Esophagus muscularis mucosa (tissue), 4 donors: Measurements from ENCODE around the gene RSL24D1. TPM values are rescaled to one million over a fixed set of nuclear protein-coding genes. Genes with fewer than 3 reads are reported as not detected.

Experiments
- DNase-seq: peaks from one replicate; pipeline ENCODE4 v3.0.0-alpha.2; 2017; ENCODE audit errors: extremely low spot score
- H3K27ac ChIP-seq, 4 donors: fragments of 200-600 bp; sonication (generic); replicated peaks in 1 of 4; 1 replicate in 3 of 4; 2 replicates in 1 of 4; pipeline ENCODE4 v1.5.1; 2016 to 2019; ENCODE audit warnings: mild to moderate bottlenecking in 1 of 4
- H3K27me3 ChIP-seq, 4 donors: fragments of 200-600 bp; sonication (generic); one replicate each; pipeline versions ENCODE4 v1.5.1 to v1.6.0; 2016 to 2019
- H3K36me3 ChIP-seq, 4 donors: fragments of 200-600 bp; sonication (generic); one replicate each; pipeline ENCODE4 v1.5.1; 2016 to 2019
- H3K4me1 ChIP-seq, 4 donors: fragments of 200-600 bp; sonication (generic); one replicate each; pipeline ENCODE4 v1.5.1; 2016 to 2019
- H3K4me3 ChIP-seq, 4 donors: fragments of 200-600 bp; sonication (generic); 1 replicate in 2 of 4; 2 replicates in 2 of 4; pipeline ENCODE4 v1.5.1; 2016 to 2019; ENCODE audit warnings: mild to moderate bottlenecking in 4 of 4, moderate library complexity in 1 of 4
- H3K9me3 ChIP-seq, 4 donors: fragments of 200-600 bp; sonication (generic); 1 replicate in 3 of 4; 2 replicates in 1 of 4; pipeline ENCODE4 v1.5.1; 2016 to 2019
- EP300 ChIP-seq: sonication (generic); formaldehyde crosslinking; IDR thresholded peaks from one replicate; pipeline ENCODE4 v1.6.1; 2017; ENCODE audit warnings: antibody characterized with exemption
- POLR2A ChIP-seq: fragments of 450-650 bp; IDR thresholded peaks from one replicate; pipeline ENCODE4 v1.6.1; 2017; ENCODE audit warnings: antibody characterized with exemption, moderate library complexity, mild to moderate bottlenecking, low read depth
- POLR2AphosphoS5 ChIP-seq, 2 donors: sonication (generic); formaldehyde crosslinking; IDR thresholded peaks; one replicate each; pipeline ENCODE4 v1.6.1; 2017; ENCODE audit warnings: antibody characterized with exemption in 2 of 2
- WGBS: methylation state at CpG from one replicate; pipeline ENCODE4 v1.1.5; 2018; 5-methylcytosine and 5-hydroxymethylcytosine counted together
- intact Hi-C: fragments of 100-400 bp; cut with DNase I; formaldehyde crosslinking; loops from one replicate; pipeline ENCODE4 v1.15.1; 2023
- total RNA-seq, 4 donors: library from RNA; depleted of rRNA; stranded (reverse); fragments of >200 nt; gene quantifications; one replicate each; pipeline versions ENCODE4 v1.1.0 to v1.2.1, GENCODE V29; 2016
- TF ChIP-seq, protein P1 (sequence below), 3 experiments: fragments of 200-600 bp in 2 of 3; fragments of 450-650 bp in 1 of 3; sonication (generic) in 2 of 3; IDR thresholded peaks; one replicate each; pipeline ENCODE4 v1.5.1; 2017 to 2019; ENCODE audit warnings: antibody characterized with exemption in 3 of 3, mild to moderate bottlenecking in 2 of 3, moderate library complexity in 1 of 3

Gene RSL24D1
- total RNA-seq, 4 donors from 2014 or later, result 49.8 to 92.4 (median 75.5) TPM

DNA sequence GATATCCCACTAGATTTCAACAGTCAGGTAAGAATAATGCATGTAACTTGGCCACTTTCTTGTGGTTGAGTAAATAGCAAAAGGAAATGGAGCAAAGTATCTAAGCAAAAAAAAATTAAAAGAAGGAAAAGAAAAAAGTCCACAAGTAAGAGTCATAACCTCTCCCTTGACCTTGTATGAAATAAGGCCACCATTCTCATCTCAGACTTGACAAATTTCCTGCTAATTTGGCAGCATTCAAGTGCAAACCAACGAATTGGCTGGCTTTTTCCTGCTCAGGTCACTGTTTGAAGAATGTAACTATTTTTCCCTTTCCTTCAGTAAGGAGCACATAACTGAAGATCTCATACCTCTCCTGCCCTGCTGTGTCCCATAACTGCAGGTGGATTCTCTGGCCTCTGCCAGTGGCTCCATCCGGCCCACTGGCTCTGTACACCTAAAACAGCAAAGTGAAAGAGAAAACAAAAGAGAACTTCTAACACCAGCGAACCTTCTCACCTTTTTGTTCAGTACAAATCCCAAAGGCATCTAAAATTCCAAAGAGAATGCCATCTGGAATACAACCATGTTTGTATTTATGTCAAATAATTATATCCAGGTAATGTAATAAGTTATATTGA lies 33.4 kb upstream of the RSL24D1 start:
- Histone ChIP-seq H3K36me3 (peaks cover 0 to 39% (median 5%) of the 10 kb centered on the region in 4 donors), H3K4me1 (no peaks in the 10 kb centered on the region), H3K4me3 (no peak overlapping the region), H3K27ac (no peak overlapping the region), H3K9me3 (no peaks in the 10 kb centered on the region), H3K27me3 (no peaks in the 10 kb centered on the region)
- TF ChIP-seq, protein P1, sequence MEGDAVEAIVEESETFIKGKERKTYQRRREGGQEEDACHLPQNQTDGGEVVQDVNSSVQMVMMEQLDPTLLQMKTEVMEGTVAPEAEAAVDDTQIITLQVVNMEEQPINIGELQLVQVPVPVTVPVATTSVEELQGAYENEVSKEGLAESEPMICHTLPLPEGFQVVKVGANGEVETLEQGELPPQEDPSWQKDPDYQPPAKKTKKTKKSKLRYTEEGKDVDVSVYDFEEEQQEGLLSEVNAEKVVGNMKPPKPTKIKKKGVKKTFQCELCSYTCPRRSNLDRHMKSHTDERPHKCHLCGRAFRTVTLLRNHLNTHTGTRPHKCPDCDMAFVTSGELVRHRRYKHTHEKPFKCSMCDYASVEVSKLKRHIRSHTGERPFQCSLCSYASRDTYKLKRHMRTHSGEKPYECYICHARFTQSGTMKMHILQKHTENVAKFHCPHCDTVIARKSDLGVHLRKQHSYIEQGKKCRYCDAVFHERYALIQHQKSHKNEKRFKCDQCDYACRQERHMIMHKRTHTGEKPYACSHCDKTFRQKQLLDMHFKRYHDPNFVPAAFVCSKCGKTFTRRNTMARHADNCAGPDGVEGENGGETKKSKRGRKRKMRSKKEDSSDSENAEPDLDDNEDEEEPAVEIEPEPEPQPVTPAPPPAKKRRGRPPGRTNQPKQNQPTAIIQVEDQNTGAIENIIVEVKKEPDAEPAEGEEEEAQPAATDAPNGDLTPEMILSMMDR (IDR thresholded peaks at IDR 0.05), result no peak
- TF ChIP-seq EP300, result no peak
- TF ChIP-seq POLR2AphosphoS5 (IDR thresholded peaks at IDR 0.05), result no peak
- TF ChIP-seq POLR2A, result no peak
- WGBS, result 65% methylated on average over 3 of the region's 3 CpGs
- intact Hi-C loops, result no loop called here
- DNase-seq, result no peak

DNA sequence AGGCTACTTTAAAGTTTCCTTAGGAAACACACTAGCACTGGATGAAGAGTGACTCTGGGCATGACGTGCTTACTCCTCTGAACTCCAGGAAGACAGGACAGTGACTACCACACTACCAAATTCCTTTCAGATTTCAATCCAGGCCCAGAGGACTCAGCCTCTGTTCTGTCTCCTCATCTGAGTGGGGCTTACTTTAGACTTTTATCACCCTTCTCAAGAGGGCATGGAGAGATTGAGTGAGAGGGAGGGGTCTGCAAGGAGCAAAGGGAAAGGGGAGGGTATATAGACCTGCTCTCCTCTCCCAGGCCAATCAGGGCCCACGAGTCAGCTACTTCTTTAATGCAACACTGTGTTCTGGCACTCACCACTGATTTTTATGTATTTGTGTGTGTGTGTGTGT lies 29.4 kb upstream of the RSL24D1 start:
- intact Hi-C loops, result no loop called here
- H3K9me3 ChIP-seq, result no peaks in the 10 kb centered on the region
- TF ChIP-seq, protein P1 (IDR thresholded peaks at IDR 0.05), result no peak
- no peak for TF ChIP-seq EP300
- no peak for TF ChIP-seq POLR2A
- TF ChIP-seq POLR2AphosphoS5 (IDR thresholded peaks at IDR 0.05), result no peak
- H3K4me1 ChIP-seq, result peaks cover 0 to 7% (median 3%) of the 10 kb centered on the region in 4 donors
- no peaks in the 10 kb centered on the region for H3K27me3 ChIP-seq
- H3K27ac ChIP-seq, result no peak overlapping the region
- DNase-seq, result no peak
- 95% methylated on average over 2 of the region's 2 CpGs for WGBS
- peaks cover 0 to 68% (median 15%) of the 10 kb centered on the region in 4 donors for H3K36me3 ChIP-seq
- no peak overlapping the region for H3K4me3 ChIP-seq

DNA sequence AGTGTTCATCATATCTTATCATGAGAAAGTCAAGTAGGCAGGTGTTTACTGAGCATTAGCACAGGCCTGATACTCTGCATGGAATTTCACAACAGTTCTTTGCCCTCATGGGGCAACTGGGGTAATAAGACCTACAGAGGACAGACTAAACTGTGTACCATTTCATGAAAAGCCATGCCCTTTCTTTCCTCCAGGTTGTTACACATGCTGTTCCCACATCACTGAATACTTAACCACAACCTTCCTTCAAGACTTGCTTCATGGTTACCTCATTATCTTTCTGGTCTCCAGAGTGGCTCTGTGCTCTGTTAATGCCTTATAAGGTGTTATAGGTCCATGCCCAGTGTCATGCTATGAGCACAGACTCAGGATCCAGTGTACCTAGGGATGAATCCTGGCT lies 28.2 kb upstream of the RSL24D1 start:
- Histone ChIP-seq H3K27me3 (no peaks in the 10 kb centered on the region), H3K4me1 (peaks cover 0 to 11% (median 5%) of the 10 kb centered on the region in 4 donors), H3K4me3 (no peak overlapping the region), H3K9me3 (no peaks in the 10 kb centered on the region), H3K27ac (no peak overlapping the region), H3K36me3 (peaks cover 0 to 73% (median 14%) of the 10 kb centered on the region in 4 donors)
- TF ChIP-seq POLR2AphosphoS5 (IDR thresholded peaks at IDR 0.05) (no peak), POLR2A (no peak), EP300 (no peak)
- TF ChIP-seq, protein P1 (IDR thresholded peaks at IDR 0.05), result no peak
- no peak for DNase-seq
- intact Hi-C loops, result no loop called here

DNA sequence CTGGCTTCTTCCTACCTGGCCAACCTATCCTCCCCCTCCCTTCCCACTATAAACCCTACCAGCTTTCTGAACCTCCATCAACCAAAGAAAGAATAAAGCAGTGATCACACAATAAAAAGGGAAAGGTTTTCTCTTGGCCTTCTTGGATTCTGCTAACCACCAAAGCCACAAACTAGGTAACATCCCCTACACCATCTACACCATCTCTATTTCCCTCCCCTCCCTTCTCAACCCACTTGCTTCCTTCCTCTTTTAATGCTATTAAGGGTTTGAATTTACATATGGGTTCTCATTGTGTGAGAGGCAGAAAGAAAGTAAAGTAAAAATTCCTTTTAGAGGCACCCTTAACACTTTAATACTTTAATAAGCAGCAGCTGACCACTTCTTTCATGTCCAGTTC lies 25.8 kb upstream of the RSL24D1 start:
- no peak overlapping the region for H3K4me3 ChIP-seq
- peaks cover 0 to 58% (median 13%) of the 10 kb centered on the region in 4 donors for H3K36me3 ChIP-seq
- no peak for TF ChIP-seq POLR2A
- no peak for TF ChIP-seq EP300
- no peak for TF ChIP-seq POLR2AphosphoS5 (IDR thresholded peaks at IDR 0.05)
- TF ChIP-seq, protein P1 (IDR thresholded peaks at IDR 0.05), result no peak
- H3K27ac ChIP-seq, result no peak overlapping the region
- H3K27me3 ChIP-seq, result no peaks in the 10 kb centered on the region
- DNase-seq, result no peak
- H3K4me1 ChIP-seq, result peaks cover 0 to 17% (median 8%) of the 10 kb centered on the region in 4 donors
- intact Hi-C loops, result no loop called here
- H3K9me3 ChIP-seq, result no peaks in the 10 kb centered on the region
